GM23338 (cell line): ENCODE data around the gene C14orf132. TPM values are rescaled to one million over a fixed set of nuclear protein-coding genes. Genes with fewer than 3 reads are reported as not detected.

ENCODE experiments used
- ATAC-seq: fragments of 200-7000 bp; cut with Tn5 transposase; 3 replicates; pipeline ENCODE4 v1.9.1; 2020
- DNase-seq: peaks from one replicate; pipeline ENCODE4 v3.0.0-alpha.2; 2015; ENCODE audit warnings: low spot score
- H2AFZ ChIP-seq: fragments of 200-600 bp; sonication (generic); 2 replicates; pipeline ENCODE4 v1.8.0; 2016; ENCODE audit warnings: antibody characterized with exemption, mild to moderate bottlenecking, moderate library complexity
- H3F3A ChIP-seq: fragments of 200-600 bp; sonication (generic); replicated peaks from 2 replicates; pipeline ENCODE4 v1.8.0; 2017; ENCODE audit warnings: antibody characterized with exemption, mixed run types, low read depth
- H3K27ac ChIP-seq: fragments of 200-600 bp; sonication (generic); 2 replicates; pipeline ENCODE4 v1.6.1; 2016; ENCODE audit warnings: low read depth
- H3K27me3 ChIP-seq: fragments of 200-600 bp; sonication (generic); 2 replicates; pipeline ENCODE4 v1.8.0; 2016; ENCODE audit warnings: mild to moderate bottlenecking, mixed run types, moderate library complexity; ENCODE audit not compliant: insufficient read depth
- H3K36me3 ChIP-seq: fragments of 200-600 bp; sonication (generic); 2 replicates; pipeline ENCODE4 v1.8.0; 2016; ENCODE audit warnings: mild to moderate bottlenecking; ENCODE audit not compliant: insufficient read depth
- H3K4me1 ChIP-seq: fragments of 200-600 bp; sonication (generic); 2 replicates; pipeline ENCODE4 v1.8.0; 2016; ENCODE audit warnings: mild to moderate bottlenecking, moderate library complexity; ENCODE audit not compliant: insufficient read depth
- H3K4me2 ChIP-seq: fragments of 200-600 bp; sonication (generic); 2 replicates; pipeline ENCODE4 v1.7.1; 2017; ENCODE audit warnings: mixed run types
- H3K4me3 ChIP-seq: fragments of 200-600 bp; sonication (generic); 2 replicates; pipeline ENCODE4 v1.6.1; 2016; ENCODE audit warnings: mixed run types
- H3K79me2 ChIP-seq: fragments of 200-600 bp; sonication (generic); replicated peaks from 2 replicates; pipeline ENCODE4 v1.8.0; 2017; ENCODE audit warnings: mild to moderate bottlenecking; ENCODE audit not compliant: insufficient read depth
- H3K9me2 ChIP-seq: fragments of 200-600 bp; sonication (generic); 2 replicates; pipeline ENCODE4 v1.8.0; 2017; ENCODE audit not compliant: insufficient read depth
- H4K20me1 ChIP-seq: fragments of 200-600 bp; sonication (generic); replicated peaks from 2 replicates; pipeline ENCODE4 v1.8.0; 2017; ENCODE audit warnings: mild to moderate bottlenecking; ENCODE audit not compliant: insufficient read depth
- H3K27ac Mint-ChIP-seq: 2 replicates; pipeline ENCODE4 v1.8.0; 2020; ENCODE audit warnings: inconsistent platforms, mild to moderate bottlenecking, moderate library complexity, mixed read lengths
- H3K27me3 Mint-ChIP-seq: 3 replicates; pipeline ENCODE4 v1.8.0; 2022; ENCODE audit warnings: low read depth, mild to moderate bottlenecking, moderate library complexity, mixed read lengths, inconsistent platforms; ENCODE audit not compliant: insufficient read depth, poor library complexity
- H3K36me3 Mint-ChIP-seq: 3 replicates; pipeline ENCODE4 v1.8.0; 2021; ENCODE audit warnings: low read depth, mild to moderate bottlenecking, inconsistent platforms, moderate library complexity, mixed read lengths
- H3K4me1 Mint-ChIP-seq: 3 replicates; pipeline ENCODE4 v1.8.0; 2020; ENCODE audit warnings: mild to moderate bottlenecking, inconsistent platforms, mixed read lengths
- H3K4me3 Mint-ChIP-seq: 3 replicates; pipeline ENCODE4 v1.8.0; 2021; ENCODE audit warnings: moderate library complexity, mild to moderate bottlenecking, inconsistent platforms, mixed read lengths
- H3K9me3 Mint-ChIP-seq: 3 replicates; pipeline ENCODE4 v1.8.0; 2020; ENCODE audit warnings: moderate library complexity, mild to moderate bottlenecking, inconsistent platforms, mixed read lengths
- CREB1 ChIP-seq: fragments of 250-450 bp; sonication (Bioruptor Pico); IDR thresholded peaks from 2 replicates; pipeline ENCODE4 v1.5.0; 2020; ENCODE audit warnings: low read depth, mild to moderate bottlenecking, moderate library complexity
- CTCF ChIP-seq, 2 experiments: fragments of 200-600 bp in 1 of 2; sonication (generic) in 1 of 2; conservative IDR thresholded peaks; 2 replicates each; pipeline versions ENCODE4 v1.5.1 to v1.6.1; 2016 to 2017; ENCODE audit warnings: antibody characterized with exemption in 2 of 2, low read depth in 2 of 2, mild to moderate bottlenecking in 2 of 2, moderate library complexity in 1 of 2
- EZH2phosphoT487 ChIP-seq: fragments of 200-600 bp; sonication (generic); IDR thresholded peaks from one replicate; pipeline ENCODE4 v1.8.1; 2018; ENCODE audit warnings: antibody characterized with exemption; ENCODE audit not compliant: unreplicated experiment
- NANOG ChIP-seq: IDR thresholded peaks from 2 replicates; pipeline ENCODE4 v1.6.1; 2016; ENCODE audit warnings: antibody characterized with exemption, borderline replicate concordance
- POLR2AphosphoS5 ChIP-seq: IDR thresholded peaks from 2 replicates; pipeline ENCODE4 v1.6.1; 2016; ENCODE audit warnings: antibody characterized with exemption, low read depth
- REST ChIP-seq: IDR thresholded peaks from one replicate; pipeline ENCODE4 v1.6.1; 2018; ENCODE audit warnings: antibody characterized with exemption; ENCODE audit not compliant: unreplicated experiment
- STAT1 ChIP-seq: IDR thresholded peaks from one replicate; pipeline ENCODE4 v1.6.1; 2016; ENCODE audit warnings: antibody characterized with exemption; ENCODE audit not compliant: unreplicated experiment
- ZNF114 ChIP-seq: fragments of 250-450 bp; sonication (Bioruptor Pico); IDR thresholded peaks from 2 replicates; pipeline ENCODE4 v1.5.0; 2020; ENCODE audit warnings: mild to moderate bottlenecking, moderate library complexity
- ZNF331 ChIP-seq: fragments of 250-450 bp; sonication (Bioruptor Pico); IDR thresholded peaks from 2 replicates; pipeline ENCODE4 v1.5.0; 2020; ENCODE audit warnings: low read depth, mild to moderate bottlenecking, moderate library complexity
- polyA plus RNA-seq: library from polyadenylated mRNA; unstranded; fragments of >200 nt; fragmentation: Nextera tagmentation; extraction: Ambion mirVana; gene quantifications from 2 replicates; pipeline ENCODE4 v1.2.1, GENCODE V29; 2016
- total RNA-seq: library from RNA; depleted of rRNA; stranded (reverse); fragments of >200 nt; shearing (Covaris generic); gene quantifications from 2 replicates; pipeline ENCODE4 v1.2.3, GENCODE V29; 2014
- TF ChIP-seq, protein P1 (sequence below): IDR thresholded peaks from 2 replicates; pipeline ENCODE4 v1.6.1; 2016; ENCODE audit warnings: antibody characterized with exemption

C14orf132 gene
- total and polyA plus RNA-seq, 2 experiments from 2014 or later, result 13.8 to 16.2 TPM

DNA sequence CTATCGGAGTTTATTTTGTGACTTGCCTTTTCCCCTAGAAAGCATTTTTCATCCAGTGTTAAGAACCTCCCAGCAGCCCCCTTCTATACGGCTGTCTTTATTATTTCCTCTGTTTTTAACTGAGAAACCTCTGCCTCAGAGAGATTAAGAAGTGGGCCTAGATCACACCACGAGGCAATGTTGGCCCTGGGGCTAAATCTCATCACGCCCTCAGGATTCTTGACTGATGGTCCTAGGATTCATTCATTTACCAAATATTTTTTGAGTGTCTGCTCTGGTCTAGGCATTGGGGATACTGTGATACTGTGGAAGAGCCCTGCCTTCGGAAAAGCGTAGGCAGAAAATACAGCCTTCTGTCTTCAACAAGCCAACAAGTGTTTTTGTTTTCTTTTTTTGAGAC is 42.1 kb downstream of the C14orf132 start (continued):
- no peak for TF ChIP-seq REST
- no peak for TF ChIP-seq POLR2AphosphoS5
- no peak for TF ChIP-seq ZNF331 (CRISPR knock-in tag)
- TF ChIP-seq EZH2phosphoT487, result no peak
- TF ChIP-seq CTCF (conservative IDR thresholded peaks at IDR 0.05; ENCODE audit: low read depth in 2 of 2), result no peak
- no peak for TF ChIP-seq CREB1 (CRISPR knock-in tag)
- no peak for TF ChIP-seq STAT1
- TF ChIP-seq ZNF114 (CRISPR knock-in tag), result no peak

- DNase-seq, result no peak
- Histone ChIP-seq H3K27ac (no peak overlapping the region), H3F3A (no peaks in the 10 kb centered on the region), H4K20me1 (no peaks in the 10 kb centered on the region), H3K9me2 (no peaks in the 10 kb centered on the region; the same call in 1 of the 2 replicates), H3K27me3 (no peaks in the 10 kb centered on the region), H3K4me3 (no peak overlapping the region), H3K4me2 (no peak overlapping the region), H3K79me2 (no peaks in the 10 kb centered on the region; the same call in none of the 2 replicates), H3K4me1 (no peaks in the 10 kb centered on the region; the same call in 1 of the 2 replicates), H3K36me3 (no peaks in the 10 kb centered on the region), H2AFZ (no peak overlapping the region)
- Mint-ChIP-seq H3K36me3 (peaks cover 7% of the 10 kb centered on the region), H3K4me3 (no peak overlapping the region), H3K9me3 (peaks cover 10% of the 10 kb centered on the region; the same call in 1 of the 3 replicates), H3K27ac (no peak overlapping the region), H3K4me1 (peaks cover 10% of the 10 kb centered on the region), H3K27me3 (peaks cover 2% of the 10 kb centered on the region)
- no peak for ATAC-seq
- TF ChIP-seq CREB1 (CRISPR knock-in tag) (no peak), STAT1 (no peak), EZH2phosphoT487 (no peak), ZNF331 (CRISPR knock-in tag) (no peak), NANOG (no peak), REST (no peak)
- TF ChIP-seq, protein P1, sequence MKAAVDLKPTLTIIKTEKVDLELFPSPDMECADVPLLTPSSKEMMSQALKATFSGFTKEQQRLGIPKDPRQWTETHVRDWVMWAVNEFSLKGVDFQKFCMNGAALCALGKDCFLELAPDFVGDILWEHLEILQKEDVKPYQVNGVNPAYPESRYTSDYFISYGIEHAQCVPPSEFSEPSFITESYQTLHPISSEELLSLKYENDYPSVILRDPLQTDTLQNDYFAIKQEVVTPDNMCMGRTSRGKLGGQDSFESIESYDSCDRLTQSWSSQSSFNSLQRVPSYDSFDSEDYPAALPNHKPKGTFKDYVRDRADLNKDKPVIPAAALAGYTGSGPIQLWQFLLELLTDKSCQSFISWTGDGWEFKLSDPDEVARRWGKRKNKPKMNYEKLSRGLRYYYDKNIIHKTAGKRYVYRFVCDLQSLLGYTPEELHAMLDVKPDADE, result no peak
These were observed 42.7 kb downstream of the C14orf132 start for GRCh38 chr14:96081767-96082400.
